Ovary (tissue), 9 donors: ENCODE measurements around the gene DCTN2. TPM values are rescaled to one million over a fixed set of nuclear protein-coding genes. Genes with fewer than 3 reads are reported as not detected.

Experiments
- DNase-seq, 5 donors: peaks; one replicate each; pipeline ENCODE4 v3.0.0-alpha.2; 2019 to 2020
- H3K27ac ChIP-seq, 2 donors: fragments of 200-600 bp; one replicate each; pipeline versions ENCODE4 v1.5.1 to v1.8.0; 2019 to 2022
- H3K27me3 ChIP-seq: fragments of 200-600 bp; one replicate; pipeline ENCODE4 v1.8.0; 2022
- H3K36me3 ChIP-seq: fragments of 200-600 bp; sonication (generic); one replicate; pipeline ENCODE4 v1.5.1; 2019
- H3K4me1 ChIP-seq: one replicate; pipeline ENCODE4 v1.8.1; 2013; ENCODE audit warnings: mild to moderate bottlenecking, moderate library complexity; ENCODE audit not compliant: insufficient read depth
- H3K4me3 ChIP-seq: fragments of 200-600 bp; sonication (generic); one replicate; pipeline ENCODE4 v1.5.1; 2017
- H3K9me3 ChIP-seq, 2 donors: fragments of 200-600 bp in 1 of 2; sonication (generic) in 1 of 2; one replicate each; pipeline versions ENCODE4 v1.5.1 to v1.8.1; 2013 to 2019; ENCODE audit warnings: mild to moderate bottlenecking in 1 of 2, moderate library complexity in 1 of 2
- CTCF ChIP-seq, 3 donors: fragments of 450-650 bp in 2 of 3; fragments of 200-600 bp in 1 of 3; IDR thresholded peaks; one replicate each; pipeline versions ENCODE4 v1.5.1 to v1.8.0; 2016 to 2022; ENCODE audit warnings: antibody characterized with exemption in 3 of 3, mild to moderate bottlenecking in 1 of 3
- EP300 ChIP-seq: sonication (generic); formaldehyde crosslinking; IDR thresholded peaks from one replicate; pipeline ENCODE4 v1.6.1; 2017; ENCODE audit warnings: antibody characterized with exemption
- POLR2A ChIP-seq: fragments of 450-650 bp; IDR thresholded peaks from one replicate; pipeline ENCODE4 v1.6.1; 2017; ENCODE audit warnings: antibody characterized with exemption, mild to moderate bottlenecking, moderate library complexity
- WGBS, 3 donors: extraction: QIAGEN DNeasy Blood & Tissue Kit in 1 of 3; methylation state at CpG; one replicate each; pipeline versions ENCODE4 v1.1.5 to v1.1.7; 2013 to 2017; 5-methylcytosine and 5-hydroxymethylcytosine counted together
- intact Hi-C, 4 donors: fragments of 100-400 bp; cut with DNase I; formaldehyde crosslinking; loops; one replicate each; pipeline versions ENCODE4 v1.11.0 to v1.15.1; 2022 to 2023
- microRNA counts: library from miRNA; unstranded; fragments of <30 nt; microRNA quantifications from one replicate; lab custom pipeline; 2016
- microRNA-seq, 3 donors: library from miRNA; unstranded; fragments of <30 nt; microRNA quantifications; one replicate each; pipeline versions ENCODE4 to v1.2.0, GENCODE V29; 2019 to 2020
- polyA plus RNA-seq, 2 donors: library from polyadenylated mRNA; stranded (reverse); fragments of 200-250 nt in 1 of 2; fragments of 350-450 nt in 1 of 2; fragmentation: Illumina TruSeq in 1 of 2; extraction: RNeasy Lipid Tissue Mini Kit (QIAGEN cat#74804) in 1 of 2; gene quantifications; one replicate each; pipeline ENCODE4 v1.2.3, GENCODE V29; 2013 to 2014
- small RNA-seq: library from RNA; depleted of rRNA; stranded (forward); fragments of <200 nt; gene quantifications from one replicate; pipeline ENCODE3, GENCODE V24; 2016
- total RNA-seq, 7 donors: library from RNA; depleted of rRNA in 2 of 7; stranded (reverse); fragments of >200 nt in 2 of 7; fragmentation: NEBNext Ultra II Directional in 3 of 7; extraction: Animal tissue kit (Norgen Biotek cat#: 25700) in 3 of 7; gene quantifications; one replicate each; pipeline versions ENCODE4 v1.1.0 to v1.2.4, GENCODE V29; 2016 to 2023
- donor health status: DM: no; HTN: no; CAD: no; lungs with moderate emphysema.
- donor health status: DM: no; HTN: no; CAD: no.
- donor health status: Bipolar disorder and iron deficiency.
- donor health status: DM: yes; HTN: yes; CAD: no.
- donor health status: DM: no; HTN: no; CAD: no.
- donor health status: DM: yes; HTN: yes; CAD: no.

Gene DCTN2
- total and polyA plus RNA-seq, 9 donors: 70.7 to 226 (median 98.0) TPM

GRCh38 chr12:57483466-57483865, 63.5 kb downstream of the DCTN2 start:
- Histone ChIP-seq H3K27me3 (no peaks in the 10 kb centered on the region), H3K4me1 (no peaks in the 10 kb centered on the region), H3K27ac (no peak overlapping the region), H3K4me3 (no peak overlapping the region), H3K9me3 (no peaks in the 10 kb centered on the region), H3K36me3 (no peaks in the 10 kb centered on the region)
- no peak for DNase-seq
- intact Hi-C loops: no loop called here
- TF ChIP-seq CTCF (IDR thresholded peaks at IDR 0.05) (no peak), POLR2A (no peak), EP300 (no peak)
- WGBS, 3 donors: 18 to 30% (median 23%) methylated on average over 5 of the region's 5 CpGs

GRCh38 chr12:57481671-57482070, 65.3 kb downstream of the DCTN2 start:
- TF ChIP-seq POLR2A (no peak), EP300 (no peak), CTCF (IDR thresholded peaks at IDR 0.05) (no peak)
- 76 to 84% (median 82%) methylated on average over 1 of the region's 1 CpG for whole genome bisulfite sequencing, 3 donors
- H3K4me1 ChIP-seq: no peaks in the 10 kb centered on the region
- H3K9me3 ChIP-seq: no peaks in the 10 kb centered on the region
- intact Hi-C loops: no loop called here
- H3K36me3 ChIP-seq: no peaks in the 10 kb centered on the region
- H3K27me3 ChIP-seq: no peaks in the 10 kb centered on the region
- DNase-seq: no peak
- no peak overlapping the region for H3K4me3 ChIP-seq
- H3K27ac ChIP-seq: no peak overlapping the region

MicroRNAs encoded within 50 kb of the gene (microRNA counts, 767-probe panel; counts per million panel counts)
- microRNA hsa-miR-616-3p (lab: Ali Mortazavi, UCI): 530 counts per million, percentile 78 among the panel's probes with 10 or more counts

Small RNA genes lying within 50 kb of the gene (microRNA-seq; reads per million reads assigned to microRNA genes)
- gene MIR616: 0 to 0.95 (median 0.36) reads per million in 3 donors
- 0 reads per million in 3 donors for gene MIR6758

Small RNA genes lying within 50 kb of the gene (small RNA-seq; reads per million reads assigned to genes)
- gene MIR616: not detected

Other genes starting within 250 kb of the DCTN2 start
- gene R3HDM2, start 116.1 kb downstream of the DCTN2 start, total RNA-seq: 10 to 100 TPM; 24.3 to 81.4 (median 65.6) TPM
- 10 to 100 TPM; 33.5 to 66.9 TPM for gene R3HDM2, start 116.1 kb downstream of the DCTN2 start, polyA plus RNA-seq
- gene INHBC, start 112.4 kb downstream of the DCTN2 start, total RNA-seq: under 1 TPM in 2 of 7 donors, not detected in 5; 0.12 to 0.27 TPM
- gene INHBC, start 112.4 kb downstream of the DCTN2 start, polyA plus RNA-seq: under 1 TPM; 0.07 to 0.12 TPM
- not detected for gene INHBE, start 91.9 kb downstream of the DCTN2 start, total RNA-seq
- gene INHBE, start 91.9 kb downstream of the DCTN2 start, polyA plus RNA-seq: not detected
- gene GLI1, start 87.4 kb downstream of the DCTN2 start, total RNA-seq: 1 to 10 TPM in 2 of 7 donors, under 1 TPM in 4, not detected in 1; 0.48 to 4.1 (median 0.74) TPM
- 1 to 10 TPM; 2.2 to 4.1 TPM for gene GLI1, start 87.4 kb downstream of the DCTN2 start, polyA plus RNA-seq
- 1 to 10 TPM; 2.7 to 8.0 (median 4.2) TPM for gene ARHGAP9, start 67.3 kb downstream of the DCTN2 start, total RNA-seq
- 1 to 10 TPM; 2.6 to 9.5 TPM for gene ARHGAP9, start 67.3 kb downstream of the DCTN2 start, polyA plus RNA-seq
- 100 to 1,000 TPM in 2 of 7 donors, 10 to 100 TPM in 5; 21.1 to 479 (median 66.4) TPM for gene MARS1, start 59.1 kb downstream of the DCTN2 start, total RNA-seq
- gene MARS1, start 59.1 kb downstream of the DCTN2 start, polyA plus RNA-seq: 10 to 100 TPM; 30.8 to 87.4 TPM
- 10 to 100 TPM; 22.1 to 84.9 (median 29.2) TPM for gene DDIT3, start 26.7 kb downstream of the DCTN2 start, total RNA-seq
- 10 to 100 TPM; 34.9 to 62.1 TPM for gene DDIT3, start 26.7 kb downstream of the DCTN2 start, polyA plus RNA-seq
- 100 to 1,000 TPM in 2 of 7 donors, 10 to 100 TPM in 5; 25.2 to 122 (median 79.7) TPM for gene MBD6, start 24.4 kb downstream of the DCTN2 start, total RNA-seq
- gene MBD6, start 24.4 kb downstream of the DCTN2 start, polyA plus RNA-seq: 10 to 100 TPM; 18.1 to 35.0 TPM
- under 1 TPM in 6 of 7 donors, not detected in 1; 0.08 to 0.48 (median 0.30) TPM for gene KIF5A, start 2.9 kb upstream of the DCTN2 start, total RNA-seq
- under 1 TPM; 0.15 to 0.48 TPM for gene KIF5A, start 2.9 kb upstream of the DCTN2 start, polyA plus RNA-seq
- gene PIP4K2C, start 44.0 kb upstream of the DCTN2 start, total RNA-seq: 10 to 100 TPM; 16.9 to 30.4 (median 21.2) TPM
- gene PIP4K2C, start 44.0 kb upstream of the DCTN2 start, polyA plus RNA-seq: 10 to 100 TPM; 13.1 to 42.0 TPM
- 10 to 100 TPM; 50.0 to 75.2 (median 57.8) TPM for gene DTX3, start 57.6 kb upstream of the DCTN2 start, total RNA-seq
- 10 to 100 TPM; 37.9 to 56.2 TPM for gene DTX3, start 57.6 kb upstream of the DCTN2 start, polyA plus RNA-seq
- gene ARHGEF25, start 64.2 kb upstream of the DCTN2 start, total RNA-seq: 10 to 100 TPM; 22.1 to 48.4 (median 37.1) TPM
- gene ARHGEF25, start 64.2 kb upstream of the DCTN2 start, polyA plus RNA-seq: 10 to 100 TPM; 47.4 to 48.8 TPM
- 1 to 10 TPM in 1 of 7 donors, under 1 TPM in 6; 0.28 to 1.5 (median 0.56) TPM for gene B4GALNT1, start 86.0 kb upstream of the DCTN2 start, total RNA-seq
- gene B4GALNT1, start 86.0 kb upstream of the DCTN2 start, polyA plus RNA-seq: 1 to 10 TPM in 1 of 2 donors, under 1 TPM in 1; 0.22 to 1.3 TPM
- gene OS9, start 146.9 kb upstream of the DCTN2 start, total RNA-seq: 100 to 1,000 TPM; 128 to 227 (median 200) TPM
- gene OS9, start 146.9 kb upstream of the DCTN2 start, polyA plus RNA-seq: 100 to 1,000 TPM; 197 to 387 TPM
- gene AGAP2, start 191.6 kb upstream of the DCTN2 start, total RNA-seq: under 1 TPM; 0.34 to 0.99 (median 0.60) TPM
- 1 to 10 TPM in 1 of 2 donors, under 1 TPM in 1; 0.33 to 1.3 TPM for gene AGAP2, start 191.6 kb upstream of the DCTN2 start, polyA plus RNA-seq
- 10 to 100 TPM; 27.7 to 64.0 (median 32.5) TPM for gene TSPAN31, start 197.8 kb upstream of the DCTN2 start, total RNA-seq
- 10 to 100 TPM; 44.0 to 63.7 TPM for gene TSPAN31, start 197.8 kb upstream of the DCTN2 start, polyA plus RNA-seq
- 100 to 1,000 TPM; 111 to 175 (median 122) TPM for gene CDK4, start 205.1 kb upstream of the DCTN2 start, total RNA-seq
- 100 to 1,000 TPM in 1 of 2 donors, 10 to 100 TPM in 1; 82.7 to 127 TPM for gene CDK4, start 205.1 kb upstream of the DCTN2 start, polyA plus RNA-seq
- 10 to 100 TPM in 1 of 7 donors, 1 to 10 TPM in 6; 5.0 to 15.2 (median 7.7) TPM for gene MARCHF9, start 207.9 kb upstream of the DCTN2 start, total RNA-seq
- gene MARCHF9, start 207.9 kb upstream of the DCTN2 start, polyA plus RNA-seq: 1 to 10 TPM; 5.0 to 7.9 TPM
- 1 to 10 TPM in 4 of 7 donors, under 1 TPM in 3; 0.12 to 2.5 (median 1.0) TPM for gene CYP27B1, start 219.9 kb upstream of the DCTN2 start, total RNA-seq
- gene CYP27B1, start 219.9 kb upstream of the DCTN2 start, polyA plus RNA-seq: under 1 TPM; 0.18 to 0.30 TPM
- 10 to 100 TPM in 6 of 7 donors, 1 to 10 TPM in 1; 5.7 to 48.6 (median 26.4) TPM for gene METTL1, start 224.9 kb upstream of the DCTN2 start, total RNA-seq
- 10 to 100 TPM; 10.6 to 29.3 TPM for gene METTL1, start 224.9 kb upstream of the DCTN2 start, polyA plus RNA-seq
- gene EEF1AKMT3, start 225.4 kb upstream of the DCTN2 start, total RNA-seq: 10 to 100 TPM; 11.0 to 18.0 (median 15.2) TPM
- gene EEF1AKMT3, start 225.4 kb upstream of the DCTN2 start, polyA plus RNA-seq: 10 to 100 TPM; 10.4 to 15.0 TPM
- gene TSFM, start 235.6 kb upstream of the DCTN2 start, total RNA-seq: 10 to 100 TPM; 13.2 to 23.0 (median 20.1) TPM
- gene TSFM, start 235.6 kb upstream of the DCTN2 start, polyA plus RNA-seq: 10 to 100 TPM; 17.5 to 28.1 TPM